Lung (tissue), 12 donors: ENCODE measurements around the gene CDH23. TPM values are rescaled to one million over a fixed set of nuclear protein-coding genes. Genes with fewer than 3 reads are reported as not detected.

Experiments
- ATAC-seq: fragments of 200-7000 bp; cut with Tn5 transposase; one replicate; pipeline ENCODE4 v1.9.1; 2020; ENCODE audit warnings: moderate number of reproducible peaks; ENCODE audit not compliant: insufficient read depth, low FRiP score
- DNase-seq, 3 donors: peaks; one replicate each; pipeline ENCODE4 v3.0.0-alpha.2; 2013 to 2017
- H3K27ac ChIP-seq, 2 donors: one replicate each; pipeline ENCODE4 v1.5.1; 2013; ENCODE audit warnings: mild to moderate bottlenecking in 2 of 2, moderate library complexity in 2 of 2, control low read depth in 1 of 2, inconsistent platforms in 1 of 2, low read depth in 1 of 2, low read length in 1 of 2
- H3K27me3 ChIP-seq, 3 donors: one replicate each; pipeline ENCODE4 v1.5.1; 2013; ENCODE audit warnings: low read length in 2 of 3; ENCODE audit not compliant: control insufficient read depth in 3 of 3, insufficient read depth in 3 of 3
- H3K36me3 ChIP-seq, 4 donors: one replicate each; pipeline ENCODE4 v1.5.1; 2013; ENCODE audit warnings: low read length in 4 of 4, mild to moderate bottlenecking in 1 of 4, moderate library complexity in 1 of 4; ENCODE audit not compliant: control insufficient read depth in 4 of 4, insufficient read depth in 4 of 4
- H3K4me1 ChIP-seq, 5 donors: one replicate each; pipeline ENCODE4 v1.5.1; 2013; ENCODE audit warnings: low read length in 5 of 5, mild to moderate bottlenecking in 2 of 5, moderate library complexity in 1 of 5; ENCODE audit not compliant: control insufficient read depth in 5 of 5, insufficient read depth in 5 of 5
- H3K4me3 ChIP-seq: one replicate; pipeline ENCODE4 v1.5.1; 2013; ENCODE audit warnings: mild to moderate bottlenecking, control low read depth, moderate library complexity
- H3K9ac ChIP-seq, 2 donors: one replicate each; pipeline ENCODE4 v1.5.1; 2013; ENCODE audit warnings: low read length in 2 of 2, control low read depth in 1 of 2; ENCODE audit not compliant: insufficient read depth in 1 of 2
- H3K9me3 ChIP-seq, 4 donors: one replicate each; pipeline ENCODE4 v1.5.1; 2013; ENCODE audit warnings: low read length in 3 of 4, mild to moderate bottlenecking in 1 of 4, moderate library complexity in 1 of 4; ENCODE audit not compliant: control insufficient read depth in 4 of 4, insufficient read depth in 3 of 4
- WGBS, 2 donors: extraction: QIAGEN DNeasy Blood & Tissue Kit; methylation state at CpG; one replicate each; pipeline ENCODE4 v1.1.7; 2013; 5-methylcytosine and 5-hydroxymethylcytosine counted together
- polyA plus RNA-seq, 2 donors: library from polyadenylated mRNA; stranded (reverse); fragments of 200-250 nt; gene quantifications; one replicate each; pipeline ENCODE4 v1.2.1, GENCODE V29; 2013
- total RNA-seq, 2 donors: library from RNA; depleted of rRNA in 1 of 2; stranded (reverse); fragments of >200 nt in 1 of 2; gene quantifications; one replicate each; pipeline ENCODE4 v1.2.1, GENCODE V29; 2014 to 2021
- TF ChIP-seq, protein P1 (sequence below): IDR thresholded peaks from 2 replicates; pipeline ENCODE4 v1.5.1; 2012; ENCODE audit warnings: mild to moderate bottlenecking; ENCODE audit errors: control extremely low read depth, extremely low read depth
- donor health status: control.
- donor health status: control.
- donor health status: Bipolar disorder and iron deficiency.
- donor health status: healthy.
- donor health status: DM: yes; HTN: yes; CAD: no.

The CDH23 gene
- total and polyA plus RNA-seq, 4 donors, result 4.5 to 29.5 (median 6.0) TPM

DNA sequence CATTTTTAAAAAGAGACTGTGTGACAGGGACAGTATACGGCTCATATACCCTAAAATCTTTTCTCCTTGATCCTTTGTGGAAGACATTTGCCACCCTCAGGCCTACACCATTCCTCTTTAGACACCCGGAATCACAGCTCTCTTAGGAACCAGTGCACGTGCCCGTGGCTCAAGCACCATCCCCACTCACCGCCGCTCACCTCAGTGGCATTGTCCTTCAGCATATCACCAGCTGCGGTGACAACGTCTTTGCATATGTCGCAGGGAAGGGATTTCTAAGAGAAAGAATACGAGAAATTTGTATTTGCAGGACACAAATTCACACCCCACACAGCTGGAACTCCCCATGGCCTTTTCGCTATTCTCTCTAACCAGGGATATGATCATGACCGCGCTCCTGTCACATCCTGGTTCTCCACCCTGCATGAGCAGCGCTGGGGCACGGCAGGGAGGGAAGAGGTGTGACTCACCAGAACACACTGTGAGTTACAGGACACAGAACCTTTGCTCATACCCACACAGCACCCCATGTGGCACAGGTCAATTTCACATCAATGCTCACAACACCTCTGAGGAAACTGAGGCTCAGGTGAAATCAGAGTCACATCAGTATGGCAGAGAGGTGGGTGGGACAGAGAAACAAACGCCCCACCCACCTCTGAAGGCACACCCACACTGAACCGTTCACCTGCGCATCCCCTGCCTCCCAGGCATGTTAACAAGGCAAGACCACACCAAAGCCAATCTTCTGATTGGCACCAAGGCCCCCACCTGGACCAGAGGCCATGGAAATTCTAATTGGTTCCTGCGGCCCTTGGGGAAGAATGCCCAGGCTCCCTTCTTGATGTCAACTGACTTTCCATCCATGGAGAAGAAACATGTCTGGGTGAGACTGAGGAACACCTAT lies 435.2 kb downstream of the CDH23 start:
- H3K27ac ChIP-seq, result no peak overlapping the region
- H3K9ac ChIP-seq, result no peak overlapping the region
- 94 to 96% methylated on average over 19 of the region's 19 CpGs for WGBS, 2 donors
- no peaks in the 10 kb centered on the region for H3K9me3 ChIP-seq
- ATAC-seq, result no peak
- H3K4me1 ChIP-seq, result peaks cover 0 to 13% (median 10%) of the 10 kb centered on the region in 5 donors
- peaks cover 27 to 46% (median 34%) of the 10 kb centered on the region in 4 donors for H3K36me3 ChIP-seq
- TF ChIP-seq, protein P1, sequence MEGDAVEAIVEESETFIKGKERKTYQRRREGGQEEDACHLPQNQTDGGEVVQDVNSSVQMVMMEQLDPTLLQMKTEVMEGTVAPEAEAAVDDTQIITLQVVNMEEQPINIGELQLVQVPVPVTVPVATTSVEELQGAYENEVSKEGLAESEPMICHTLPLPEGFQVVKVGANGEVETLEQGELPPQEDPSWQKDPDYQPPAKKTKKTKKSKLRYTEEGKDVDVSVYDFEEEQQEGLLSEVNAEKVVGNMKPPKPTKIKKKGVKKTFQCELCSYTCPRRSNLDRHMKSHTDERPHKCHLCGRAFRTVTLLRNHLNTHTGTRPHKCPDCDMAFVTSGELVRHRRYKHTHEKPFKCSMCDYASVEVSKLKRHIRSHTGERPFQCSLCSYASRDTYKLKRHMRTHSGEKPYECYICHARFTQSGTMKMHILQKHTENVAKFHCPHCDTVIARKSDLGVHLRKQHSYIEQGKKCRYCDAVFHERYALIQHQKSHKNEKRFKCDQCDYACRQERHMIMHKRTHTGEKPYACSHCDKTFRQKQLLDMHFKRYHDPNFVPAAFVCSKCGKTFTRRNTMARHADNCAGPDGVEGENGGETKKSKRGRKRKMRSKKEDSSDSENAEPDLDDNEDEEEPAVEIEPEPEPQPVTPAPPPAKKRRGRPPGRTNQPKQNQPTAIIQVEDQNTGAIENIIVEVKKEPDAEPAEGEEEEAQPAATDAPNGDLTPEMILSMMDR, result no peak
- no peak overlapping the region for H3K4me3 ChIP-seq
- H3K27me3 ChIP-seq, result no peaks in the 10 kb centered on the region
- no peak for DNase-seq

DNA sequence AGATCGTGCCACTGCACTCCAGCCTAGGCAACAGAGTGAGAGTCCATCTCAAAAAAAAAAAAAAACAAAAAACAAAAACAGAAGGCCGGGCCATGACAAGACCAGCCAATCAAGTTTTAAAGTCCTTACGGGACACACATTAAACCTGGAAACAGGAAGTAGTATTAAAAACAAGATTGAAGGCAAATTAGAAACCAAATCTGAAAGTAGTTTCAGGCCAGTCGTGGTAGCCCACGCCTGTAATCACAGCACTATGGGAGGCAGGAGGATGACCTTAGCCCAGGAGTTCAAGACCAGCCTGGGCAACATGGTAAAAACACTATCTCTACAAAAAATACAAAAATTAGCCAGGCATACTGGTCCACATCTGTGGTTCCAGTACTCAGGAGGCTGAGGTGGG lies 436.2 kb downstream of the CDH23 start:
- 73 to 80% methylated on average over 5 of the region's 5 CpGs for WGBS, 2 donors
- Histone ChIP-seq H3K4me1 (peaks cover 0 to 22% (median 10%) of the 10 kb centered on the region in 5 donors), H3K27ac (no peak overlapping the region)

DNA sequence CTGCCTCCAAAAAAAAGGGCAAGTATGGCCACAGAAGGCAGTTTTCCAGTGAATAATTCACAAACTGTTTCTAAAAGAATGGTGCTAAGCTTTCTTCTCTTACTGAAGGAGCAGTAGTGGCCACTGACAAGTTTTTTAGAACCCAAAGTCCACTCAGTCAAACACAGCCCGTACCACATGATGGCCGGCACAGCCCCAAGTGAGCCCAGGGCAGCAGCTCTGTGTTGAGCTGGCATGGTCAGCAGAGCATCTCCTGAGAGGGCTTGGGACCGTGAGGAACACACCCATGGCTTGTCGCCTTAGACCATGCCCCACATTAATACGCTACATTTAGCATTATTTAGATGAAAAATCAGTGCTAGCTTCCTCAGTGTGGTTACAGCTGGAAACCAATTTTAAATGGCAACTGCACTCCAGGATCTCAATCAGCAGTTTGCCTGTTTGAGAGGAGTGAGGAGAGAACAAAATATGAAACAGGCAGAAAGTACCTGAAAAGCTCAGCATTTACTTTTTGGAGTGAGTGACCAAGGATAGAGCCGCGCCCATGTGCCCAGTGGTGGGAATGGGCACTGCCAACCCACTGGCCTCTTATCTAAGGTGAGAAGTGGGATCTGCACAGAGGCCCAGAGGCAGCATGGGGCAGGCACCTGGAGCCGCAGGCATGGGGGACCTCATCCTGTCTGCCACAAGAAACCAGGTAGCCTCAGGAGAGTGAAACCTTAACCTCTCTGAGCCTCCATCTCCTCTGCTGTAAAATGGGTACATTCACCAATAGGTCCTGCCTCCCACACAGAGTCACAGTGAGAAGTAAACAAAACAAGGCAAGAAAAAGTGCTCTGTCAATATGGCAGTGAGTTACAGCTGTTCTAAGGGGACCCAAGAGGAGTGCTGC lies 437.0 kb downstream of the CDH23 start:
- WGBS, 2 donors, result 94 to 98% methylated on average over 8 of the region's 8 CpGs
- Histone ChIP-seq H3K36me3 (peaks cover 16 to 33% (median 28%) of the 10 kb centered on the region in 4 donors), H3K4me1 (peaks cover 0 to 25% (median 10%) of the 10 kb centered on the region in 5 donors), H3K4me3 (no peak overlapping the region), H3K27me3 (no peaks in the 10 kb centered on the region), H3K9me3 (no peaks in the 10 kb centered on the region), H3K27ac (no peak overlapping the region), H3K9ac (no peak overlapping the region)
- DNase-seq (no peak), ATAC-seq (no peak)
- TF ChIP-seq, protein P1, result no peak

More for the DNA sequence above, 436.2 kb downstream of the CDH23 start:
- ATAC-seq (no peak), DNase-seq (no peak)
- TF ChIP-seq, protein P1, result no peak
- Histone ChIP-seq H3K9ac (no peak overlapping the region), H3K27me3 (no peaks in the 10 kb centered on the region), H3K9me3 (no peaks in the 10 kb centered on the region), H3K4me3 (no peak overlapping the region), H3K36me3 (peaks cover 23 to 39% (median 29%) of the 10 kb centered on the region in 4 donors)
